CD4-positive, alpha-beta T cell treated with Interleukin-1 beta for 1 hour (primary cell): ENCODE measurements around the gene TFR2.

Experiments used
- DNase-seq, 2 donors: peaks; one replicate each; pipeline ENCODE4 v3.0.0-alpha.2; 2020 to 2022

TFR2 gene

GRCh38 chr7:100570954-100571828 is 70.2 kb downstream of the TFR2 start:
- DNase-seq: no peak
